Measurements from ENCODE around the gene TBXA2R.

Gene TBXA2R

GRCh38 chr19:3580156-3580934 is 26.3 kb downstream of the TBXA2R start:
- CTCF ChIA-PET: no interaction called here
- no peak for DNase-seq (ENCODE audit: extremely low spot score)
- POLR2A ChIA-PET: no interaction called here
- TF ChIP-seq CTCF (IDR thresholded peaks at IDR 0.05; ENCODE audit: control extremely low read depth, extremely low read depth, low read depth, missing control alignments): no peak

- no peak for DNase-seq (ENCODE audit: extremely low spot score)
- TF ChIP-seq CTCF (IDR thresholded peaks at IDR 0.05; ENCODE audit: control extremely low read depth, extremely low read depth, low read depth, missing control alignments): no peak
- POLR2A ChIA-PET: no interaction called here
- CTCF ChIA-PET: interaction anchor here (1.5 to 1.6 kb wide), 3 partner anchors 13 to 40 kb away, joined by 3 to 4 read pairs (median 3); no protein-coding TSS in a partner anchor
Measured at GRCh38 chr19:3578390-3578789, 28.3 kb downstream of the TBXA2R start.

GRCh38 chr19:3577723-3578344 is 28.8 kb downstream of the TBXA2R start:
- POLR2A ChIA-PET: no interaction called here
- no peak for DNase-seq (ENCODE audit: extremely low spot score)
- CTCF ChIA-PET: interaction anchor here (1.6 kb wide), 1 partner anchor 14 kb away, joined by 3 read pairs; no protein-coding TSS in a partner anchor
- TF ChIP-seq CTCF (IDR thresholded peaks at IDR 0.05; ENCODE audit: control extremely low read depth, extremely low read depth, low read depth, missing control alignments): no peak

GRCh38 chr19:3576696-3577443 is 29.8 kb downstream of the TBXA2R start:
- ChIA-PET CTCF (no interaction called here), POLR2A (no interaction called here)
- no peak for DNase-seq (ENCODE audit: extremely low spot score)
- no peak for TF ChIP-seq CTCF (IDR thresholded peaks at IDR 0.05; ENCODE audit: control extremely low read depth, extremely low read depth, low read depth, missing control alignments)

- no peak for DNase-seq (ENCODE audit: extremely low spot score)
- ChIA-PET CTCF (interaction anchor here (1.3 to 1.7 kb wide), 2 partner anchors 10 to 19 kb away, joined by 3 to 5 read pairs; partner anchors contain the start of gene MFSD12), POLR2A (no interaction called here)
- TF ChIP-seq CTCF (IDR thresholded peaks at IDR 0.05; ENCODE audit: control extremely low read depth, extremely low read depth, low read depth, missing control alignments): no peak
Measured at GRCh38 chr19:3575949-3576673, 30.6 kb downstream of the TBXA2R start.

- TF ChIP-seq CTCF (IDR thresholded peaks at IDR 0.05; ENCODE audit: control extremely low read depth, extremely low read depth, low read depth, missing control alignments): no peak
- no peak for DNase-seq (ENCODE audit: extremely low spot score)
- POLR2A ChIA-PET: no interaction called here
- CTCF ChIA-PET: interaction anchor here (1.3 to 1.7 kb wide), 2 partner anchors 11 to 18 kb away, joined by 3 to 5 read pairs; partner anchors contain the start of gene MFSD12
Measured at GRCh38 chr19:3575260-3575741, 31.4 kb downstream of the TBXA2R start.
